HL-60 (cell line): ENCODE results near the gene CACNG4.

Experiments
- DNase-seq, 2 experiments: peaks; one replicate each; pipeline ENCODE4 v3.0.0-alpha.2; 2010 to 2020; ENCODE audit warnings: low read depth in 1 of 2, low spot score in 1 of 2
- H3K27ac ChIP-seq: fragments of 250-450 bp; sonication (Bioruptor Pico); replicated peaks from 2 replicates; pipeline ENCODE4 v1.5.1; 2020; ENCODE audit warnings: mild to moderate bottlenecking, moderate library complexity
- H3K27me3 ChIP-seq: fragments of 250-450 bp; sonication (Bioruptor Pico); 2 replicates; pipeline ENCODE4 v1.5.1; 2021; ENCODE audit warnings: mild to moderate bottlenecking, moderate library complexity; ENCODE audit not compliant: insufficient read depth, poor library complexity, severe bottlenecking
- H3K4me3 ChIP-seq: replicated peaks from 2 replicates; pipeline ENCODE4 v1.5.1; 2011; ENCODE audit warnings: mild to moderate bottlenecking, control low read depth, low read length; ENCODE audit not compliant: insufficient read depth
- CTCF ChIP-seq: IDR thresholded peaks from one replicate; pipeline ENCODE4 v1.5.1; 2011; ENCODE audit warnings: low read length, control low read depth, inconsistent platforms; ENCODE audit not compliant: insufficient read depth
- GABPA ChIP-seq: IDR thresholded peaks from 2 replicates; pipeline ENCODE4 v1.6.1; 2012; ENCODE audit warnings: low read depth
- POLR2AphosphoS5 ChIP-seq: IDR thresholded peaks from 2 replicates; pipeline ENCODE4 v1.6.1; 2012; ENCODE audit warnings: low read depth
- REST ChIP-seq: IDR thresholded peaks from 2 replicates; pipeline ENCODE4 v1.6.1; 2012; ENCODE audit warnings: low read depth; ENCODE audit not compliant: insufficient replicate concordance
- SPI1 ChIP-seq: IDR thresholded peaks from 2 replicates; pipeline ENCODE4 v1.6.1; 2012; ENCODE audit warnings: low read depth, mild to moderate bottlenecking, borderline replicate concordance

Gene CACNG4

GRCh38 chr17:67074781-67075180 lies 110.3 kb downstream of the CACNG4 start:
- TF ChIP-seq GABPA (no peak), CTCF (no peak), POLR2AphosphoS5 (no peak), REST (no peak), SPI1 (no peak)
- H3K4me3 ChIP-seq, result no peak overlapping the region
- H3K27ac ChIP-seq, result no peak overlapping the region
- no peaks in the 10 kb centered on the region for H3K27me3 ChIP-seq
- DNase-seq, result no peak

- no peak overlapping the region for H3K27ac ChIP-seq
- no peaks in the 10 kb centered on the region for H3K27me3 ChIP-seq
- no peak overlapping the region for H3K4me3 ChIP-seq
- TF ChIP-seq SPI1 (no peak), GABPA (no peak), POLR2AphosphoS5 (no peak)
- DNase-seq, result no peak
Observed at GRCh38 chr17:67076290-67076689, 111.8 kb downstream of the CACNG4 start.

- no peak overlapping the region for H3K4me3 ChIP-seq
- DNase-seq, result no peak
- TF ChIP-seq REST (no peak), GABPA (no peak)
Observed at GRCh38 chr17:67078292-67078691, 113.8 kb downstream of the CACNG4 start.

GRCh38 chr17:67079491-67079890 lies 115.0 kb downstream of the CACNG4 start:
- DNase-seq, result no peak
- no peak for TF ChIP-seq GABPA

More at GRCh38 chr17:67078292-67078691, 113.8 kb downstream of the CACNG4 start:
- H3K27ac ChIP-seq, result no peak overlapping the region
- no peaks in the 10 kb centered on the region for H3K27me3 ChIP-seq

GRCh38 chr17:67080804-67081203 lies 116.3 kb downstream of the CACNG4 start:
- no peak for DNase-seq
- Histone ChIP-seq H3K27ac (no peak overlapping the region), H3K4me3 (no peak overlapping the region), H3K27me3 (no peaks in the 10 kb centered on the region)
- no peak for TF ChIP-seq CTCF
- no peak for TF ChIP-seq GABPA
- TF ChIP-seq POLR2AphosphoS5, result no peak
- no peak for TF ChIP-seq REST
- no peak for TF ChIP-seq SPI1

More at GRCh38 chr17:67079491-67079890, 115.0 kb downstream of the CACNG4 start:
- Histone ChIP-seq H3K27me3 (no peaks in the 10 kb centered on the region), H3K4me3 (no peak overlapping the region), H3K27ac (no peak overlapping the region)
